Measurements from ENCODE around the gene SPNS3. TPM values are rescaled to one million over a fixed set of nuclear protein-coding genes. Genes with fewer than 3 reads are reported as not detected.

Gene SPNS3
- total and polyA plus RNA-seq, 2 experiments from 2014 or later = not detected

DNA sequence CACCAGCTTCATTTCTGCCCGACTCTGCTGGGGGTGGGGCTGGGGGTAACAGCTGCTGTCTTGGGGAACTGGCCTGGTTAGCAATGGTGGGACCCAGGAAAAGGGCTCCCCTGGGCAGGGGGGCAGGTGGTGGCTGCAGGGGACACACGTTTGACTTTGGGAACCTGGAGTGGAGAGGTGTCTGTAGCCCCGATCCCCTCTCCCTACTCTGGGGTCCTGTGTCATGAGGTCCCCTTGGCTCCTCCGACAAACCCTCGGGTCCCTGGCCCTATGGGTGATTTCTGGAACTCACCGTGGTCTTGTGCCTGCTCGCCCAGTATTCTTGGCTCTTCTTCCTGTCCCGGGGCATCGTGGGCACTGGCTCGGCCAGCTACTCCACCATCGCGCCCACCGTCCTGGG is 12.0 kb downstream of the SPNS3 start:
- Histone ChIP-seq H3K27ac (no peak overlapping the region), H3K9me3 (ENCODE audit: low read depth) (no peaks in the 10 kb centered on the region), H3K4me3 (no peak overlapping the region), H3K4me1 (ENCODE audit: low read depth) (no peaks in the 10 kb centered on the region), H3K36me3 (no peaks in the 10 kb centered on the region), H3K27me3 (no peaks in the 10 kb centered on the region)
- TF ChIP-seq, protein P1, sequence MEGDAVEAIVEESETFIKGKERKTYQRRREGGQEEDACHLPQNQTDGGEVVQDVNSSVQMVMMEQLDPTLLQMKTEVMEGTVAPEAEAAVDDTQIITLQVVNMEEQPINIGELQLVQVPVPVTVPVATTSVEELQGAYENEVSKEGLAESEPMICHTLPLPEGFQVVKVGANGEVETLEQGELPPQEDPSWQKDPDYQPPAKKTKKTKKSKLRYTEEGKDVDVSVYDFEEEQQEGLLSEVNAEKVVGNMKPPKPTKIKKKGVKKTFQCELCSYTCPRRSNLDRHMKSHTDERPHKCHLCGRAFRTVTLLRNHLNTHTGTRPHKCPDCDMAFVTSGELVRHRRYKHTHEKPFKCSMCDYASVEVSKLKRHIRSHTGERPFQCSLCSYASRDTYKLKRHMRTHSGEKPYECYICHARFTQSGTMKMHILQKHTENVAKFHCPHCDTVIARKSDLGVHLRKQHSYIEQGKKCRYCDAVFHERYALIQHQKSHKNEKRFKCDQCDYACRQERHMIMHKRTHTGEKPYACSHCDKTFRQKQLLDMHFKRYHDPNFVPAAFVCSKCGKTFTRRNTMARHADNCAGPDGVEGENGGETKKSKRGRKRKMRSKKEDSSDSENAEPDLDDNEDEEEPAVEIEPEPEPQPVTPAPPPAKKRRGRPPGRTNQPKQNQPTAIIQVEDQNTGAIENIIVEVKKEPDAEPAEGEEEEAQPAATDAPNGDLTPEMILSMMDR (IDR thresholded peaks at IDR 0.05; ENCODE audit: low read depth, low read length) = no peak
- DNase-seq (ENCODE audit: low read depth in 1 of 2, low spot score in 1 of 2) = no peak

DNA sequence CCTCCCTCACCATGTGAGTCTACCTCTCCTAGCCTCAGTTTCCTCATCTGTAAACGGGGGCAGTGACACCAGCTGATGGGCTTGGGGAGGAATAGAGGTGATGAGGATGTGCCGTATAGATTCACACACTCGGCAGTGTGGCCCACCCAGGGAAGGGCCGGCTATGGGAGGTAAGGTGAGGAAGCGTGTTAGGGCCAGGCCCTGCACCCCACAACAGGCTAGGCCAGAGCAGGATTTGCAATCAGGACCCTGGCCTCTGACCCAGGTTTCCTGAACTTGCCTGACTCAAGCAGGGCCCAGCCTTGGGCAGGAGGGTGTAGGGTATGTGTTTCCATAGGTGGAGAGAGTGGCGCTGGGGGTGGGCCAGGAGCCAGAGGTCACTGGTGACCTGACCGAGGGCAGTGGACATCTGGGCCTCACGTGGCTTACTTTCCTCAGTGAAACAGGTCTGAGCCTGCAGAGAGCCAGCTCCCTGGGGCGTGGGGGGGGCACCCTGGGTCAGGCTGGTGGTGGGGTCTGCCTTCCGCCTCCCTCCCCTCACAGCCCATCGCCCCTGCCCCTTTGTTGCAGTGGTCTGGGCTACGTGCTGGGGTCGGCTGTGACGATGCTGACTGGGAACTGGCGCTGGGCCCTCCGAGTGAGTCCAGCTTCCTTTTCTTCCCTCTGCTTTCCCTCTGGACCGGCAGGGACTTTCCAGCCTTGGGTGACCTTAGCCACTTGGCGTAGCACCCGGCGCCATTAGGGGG is 12.8 kb downstream of the SPNS3 start:
- H3K4me3 ChIP-seq = no peak overlapping the region

DNA sequence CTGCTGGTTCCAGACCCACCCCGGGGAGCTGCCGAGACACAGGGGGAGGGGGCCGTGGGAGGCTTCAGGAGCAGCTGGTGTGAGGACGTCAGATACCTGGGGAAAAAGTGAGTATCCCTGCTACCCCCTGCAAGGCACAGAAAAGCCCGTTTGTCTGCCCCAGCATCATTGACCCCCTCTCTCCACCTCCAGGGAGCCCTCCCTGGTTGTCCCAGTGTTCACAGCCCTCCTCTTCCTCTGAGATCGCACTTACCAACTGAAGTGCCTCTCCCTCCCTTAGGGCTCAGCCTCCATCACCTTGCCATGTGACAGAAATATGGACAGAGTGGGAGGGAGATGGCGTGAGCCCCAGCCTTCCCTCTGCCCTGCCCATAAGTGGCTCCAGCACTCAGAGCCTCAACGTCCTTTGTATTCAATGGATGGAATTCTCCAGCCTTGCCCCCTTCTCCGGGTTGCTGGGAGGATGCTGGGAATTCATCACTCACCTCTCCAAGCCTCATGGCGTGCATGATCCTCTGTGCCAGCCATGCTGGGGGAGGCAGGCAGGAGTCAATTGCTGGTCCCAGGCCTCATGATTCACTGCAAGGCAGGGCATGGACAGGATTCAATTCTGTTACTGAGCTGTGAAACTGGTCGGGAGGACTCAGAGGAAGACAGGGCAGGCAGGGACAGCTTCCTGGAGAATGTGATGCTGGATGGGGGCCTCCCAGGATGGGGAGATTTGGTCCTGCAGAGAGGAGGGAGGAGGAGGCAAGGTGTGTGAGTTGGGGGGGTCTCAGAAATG is 14.6 kb downstream of the SPNS3 start:
- DNase-seq (ENCODE audit: low read depth in 1 of 2, low spot score in 1 of 2) = no peak
- Histone ChIP-seq H3K36me3 (no peaks in the 10 kb centered on the region), H3K4me3 (no peak overlapping the region), H3K27me3 (no peaks in the 10 kb centered on the region), H3K27ac (no peak overlapping the region), H3K9me3 (ENCODE audit: low read depth) (no peaks in the 10 kb centered on the region), H3K4me1 (ENCODE audit: low read depth) (no peaks in the 10 kb centered on the region)
- TF ChIP-seq, protein P1 (IDR thresholded peaks at IDR 0.05; ENCODE audit: low read depth, low read length) = no peak

More for the DNA sequence above, 12.8 kb downstream of the SPNS3 start:
- Histone ChIP-seq H3K4me1 (ENCODE audit: low read depth) (no peaks in the 10 kb centered on the region), H3K27ac (no peak overlapping the region), H3K9me3 (ENCODE audit: low read depth) (no peaks in the 10 kb centered on the region), H3K36me3 (no peaks in the 10 kb centered on the region), H3K27me3 (no peaks in the 10 kb centered on the region)
- TF ChIP-seq, protein P1 (IDR thresholded peaks at IDR 0.05; ENCODE audit: low read depth, low read length) = no peak
- no peak for DNase-seq (ENCODE audit: low read depth in 1 of 2, low spot score in 1 of 2)

DNA sequence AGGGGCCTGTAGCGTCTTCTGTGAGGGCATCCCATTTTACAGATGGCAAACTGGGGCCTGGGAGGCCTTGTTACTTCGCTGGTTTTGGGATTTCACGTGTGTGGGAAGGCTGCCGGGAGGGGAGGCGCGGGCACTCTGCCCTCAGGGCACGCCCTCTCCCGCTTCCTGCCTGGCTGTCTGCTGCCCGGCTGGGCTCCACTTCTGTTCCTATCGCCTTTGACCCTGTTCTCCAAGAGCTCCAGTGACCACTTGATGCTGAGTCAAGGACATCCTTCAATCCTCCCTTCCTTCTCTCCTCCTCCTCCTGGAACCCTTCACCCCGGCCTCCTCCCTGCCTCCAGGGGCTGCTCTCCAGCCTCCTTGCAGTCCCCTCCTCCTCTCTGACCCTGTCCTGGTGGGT is 16.0 kb downstream of the SPNS3 start:
- H3K4me1 ChIP-seq (ENCODE audit: low read depth) = no peaks in the 10 kb centered on the region
- H3K9me3 ChIP-seq (ENCODE audit: low read depth) = no peaks in the 10 kb centered on the region
- no peak overlapping the region for H3K4me3 ChIP-seq
- no peaks in the 10 kb centered on the region for H3K36me3 ChIP-seq
- H3K27me3 ChIP-seq = no peaks in the 10 kb centered on the region
- TF ChIP-seq, protein P1 (IDR thresholded peaks at IDR 0.05; ENCODE audit: low read depth, low read length) = no peak
- no peak for DNase-seq (ENCODE audit: low read depth in 1 of 2, low spot score in 1 of 2)
- H3K27ac ChIP-seq = no peak overlapping the region

DNA sequence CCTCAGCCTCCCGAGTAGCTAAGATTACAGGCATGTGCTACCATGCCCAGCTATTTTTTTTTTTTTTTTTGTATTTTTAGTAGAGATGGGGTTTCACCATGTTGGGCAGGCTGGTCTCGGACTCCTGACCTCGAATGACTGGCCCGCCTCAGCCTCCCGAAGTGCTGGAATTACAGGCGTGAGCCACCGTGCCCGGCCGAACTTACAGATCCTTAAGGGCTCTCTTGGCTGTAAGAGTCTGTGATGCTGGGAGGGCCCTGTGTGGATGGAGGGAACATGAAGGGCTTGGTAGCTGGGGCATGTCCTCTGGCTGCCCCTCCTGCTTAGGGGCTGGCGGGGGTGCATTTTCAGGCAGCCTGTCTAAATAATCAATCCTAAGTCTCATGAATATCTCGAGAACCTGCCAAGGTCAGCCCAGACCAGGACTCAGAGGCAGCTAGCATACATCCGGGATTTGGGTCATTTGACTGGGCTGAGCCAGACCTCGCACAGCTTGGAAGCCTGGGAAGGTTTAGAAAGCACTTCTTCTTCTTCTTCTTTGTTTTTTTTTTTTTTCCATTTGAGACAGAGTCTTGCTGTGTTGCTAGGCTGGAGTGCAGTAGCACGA is 17.1 kb downstream of the SPNS3 start:
- no peaks in the 10 kb centered on the region for H3K9me3 ChIP-seq (ENCODE audit: low read depth)
- H3K4me3 ChIP-seq = no peak overlapping the region
- TF ChIP-seq, protein P1 (IDR thresholded peaks at IDR 0.05; ENCODE audit: low read depth, low read length) = no peak
- H3K4me1 ChIP-seq (ENCODE audit: low read depth) = no peaks in the 10 kb centered on the region
- H3K27me3 ChIP-seq = no peaks in the 10 kb centered on the region
- no peak for DNase-seq (ENCODE audit: low read depth in 1 of 2, low spot score in 1 of 2)
- no peaks in the 10 kb centered on the region for H3K36me3 ChIP-seq
- no peak overlapping the region for H3K27ac ChIP-seq

All from cardiac muscle cell (in vitro differentiated cells and primary cell).